Measurements from ENCODE around the gene FANCE.

- TF ChIP-seq, protein P1, sequence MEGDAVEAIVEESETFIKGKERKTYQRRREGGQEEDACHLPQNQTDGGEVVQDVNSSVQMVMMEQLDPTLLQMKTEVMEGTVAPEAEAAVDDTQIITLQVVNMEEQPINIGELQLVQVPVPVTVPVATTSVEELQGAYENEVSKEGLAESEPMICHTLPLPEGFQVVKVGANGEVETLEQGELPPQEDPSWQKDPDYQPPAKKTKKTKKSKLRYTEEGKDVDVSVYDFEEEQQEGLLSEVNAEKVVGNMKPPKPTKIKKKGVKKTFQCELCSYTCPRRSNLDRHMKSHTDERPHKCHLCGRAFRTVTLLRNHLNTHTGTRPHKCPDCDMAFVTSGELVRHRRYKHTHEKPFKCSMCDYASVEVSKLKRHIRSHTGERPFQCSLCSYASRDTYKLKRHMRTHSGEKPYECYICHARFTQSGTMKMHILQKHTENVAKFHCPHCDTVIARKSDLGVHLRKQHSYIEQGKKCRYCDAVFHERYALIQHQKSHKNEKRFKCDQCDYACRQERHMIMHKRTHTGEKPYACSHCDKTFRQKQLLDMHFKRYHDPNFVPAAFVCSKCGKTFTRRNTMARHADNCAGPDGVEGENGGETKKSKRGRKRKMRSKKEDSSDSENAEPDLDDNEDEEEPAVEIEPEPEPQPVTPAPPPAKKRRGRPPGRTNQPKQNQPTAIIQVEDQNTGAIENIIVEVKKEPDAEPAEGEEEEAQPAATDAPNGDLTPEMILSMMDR (IDR thresholded peaks at IDR 0.05) = no peak
- TF ChIP-seq EZH2 (IDR thresholded peaks at IDR 0.05) = no peak
- TF ChIP-seq EZH2phosphoT487 (IDR thresholded peaks at IDR 0.05) = no peak
These were observed 24.3 kb upstream of the FANCE start for GRCh38 chr6:35427851-35428321.

All from neural progenitor cell (in vitro differentiated cells).